Measurements from ENCODE around the gene LGALSL.

Gene LGALSL

GRCh38 chr2:64423303-64423702 is 30.7 kb upstream of the LGALSL start:
- no peak for TF ChIP-seq CTCF (conservative IDR thresholded peaks at IDR 0.05; ENCODE audit: low read depth, low read length)
- DNase-seq (ENCODE audit: low read depth), result no peak
- H3K4me3 ChIP-seq (ENCODE audit: low read length), result no peak overlapping the region

DNA sequence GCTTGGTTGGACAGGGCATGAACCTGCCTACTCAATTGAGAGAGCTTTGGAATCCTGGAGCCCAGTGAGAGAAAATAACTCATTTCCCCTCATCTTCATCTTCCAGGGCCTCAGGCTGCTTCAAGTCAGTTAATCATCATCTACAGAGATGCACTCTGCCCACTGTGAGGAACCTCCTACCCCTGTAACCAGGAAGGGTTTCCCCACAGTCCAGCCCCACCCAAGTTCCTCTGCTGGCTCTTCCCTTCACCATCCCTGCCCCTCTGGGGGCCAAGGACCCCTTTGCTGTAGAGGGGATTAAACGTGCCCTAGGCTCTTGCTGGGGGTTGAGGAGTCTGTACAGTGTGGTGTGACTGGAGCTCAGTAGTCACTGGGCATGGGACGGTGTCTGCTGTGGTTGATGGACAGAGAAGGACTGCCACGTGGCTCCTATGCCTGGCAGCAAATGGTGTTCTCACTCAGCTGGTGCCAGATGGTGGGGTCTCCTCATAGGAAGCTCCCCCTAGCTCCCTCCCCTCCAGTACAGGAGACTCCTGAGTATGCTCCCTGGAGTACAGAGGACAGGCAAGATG is 29.5 kb upstream of the LGALSL start:
- DNase-seq (ENCODE audit: low read depth), result no peak
- no peak for TF ChIP-seq CTCF (conservative IDR thresholded peaks at IDR 0.05; ENCODE audit: low read depth, low read length)
- H3K4me3 ChIP-seq (ENCODE audit: low read length), result no peak overlapping the region

DNA sequence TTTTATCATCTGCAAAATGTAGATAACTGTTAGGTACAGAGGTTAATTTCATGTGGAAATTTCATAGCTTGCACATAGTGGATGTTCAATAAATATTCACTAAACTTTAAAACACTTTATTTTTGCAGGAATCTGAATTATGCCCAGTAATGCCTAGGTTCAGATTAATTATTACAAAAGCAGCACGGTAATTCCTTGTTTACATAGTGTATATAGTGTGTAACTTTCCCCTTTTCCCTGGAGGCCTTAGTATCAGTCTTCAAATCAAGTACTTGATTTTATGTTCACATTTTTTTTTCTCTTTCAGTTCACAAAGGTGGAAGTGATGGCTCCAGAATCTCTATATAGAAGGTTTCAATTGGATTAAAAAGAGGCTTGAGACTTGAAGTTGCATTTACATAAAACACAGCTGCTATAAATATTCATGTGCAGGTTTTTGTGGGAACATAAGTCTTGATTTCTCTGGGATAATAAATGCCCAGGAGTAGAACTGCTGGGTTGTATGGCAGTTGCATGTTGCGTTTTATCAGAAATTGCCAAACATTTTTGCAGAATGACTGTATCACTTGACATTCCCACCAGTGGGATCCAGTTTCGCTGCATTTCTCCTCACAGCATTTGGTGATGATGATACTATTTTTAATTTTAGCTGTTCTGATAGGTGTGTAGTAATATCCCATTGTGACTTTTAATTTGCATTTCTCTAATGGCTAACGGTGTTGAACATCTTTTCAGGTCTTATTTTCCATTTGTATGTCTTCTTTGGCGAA is 27.6 kb upstream of the LGALSL start:
- no peak for TF ChIP-seq CTCF (conservative IDR thresholded peaks at IDR 0.05; ENCODE audit: low read depth, low read length)
- no peak overlapping the region for H3K4me3 ChIP-seq (ENCODE audit: low read length)
- no peak for DNase-seq (ENCODE audit: low read depth)

DNA sequence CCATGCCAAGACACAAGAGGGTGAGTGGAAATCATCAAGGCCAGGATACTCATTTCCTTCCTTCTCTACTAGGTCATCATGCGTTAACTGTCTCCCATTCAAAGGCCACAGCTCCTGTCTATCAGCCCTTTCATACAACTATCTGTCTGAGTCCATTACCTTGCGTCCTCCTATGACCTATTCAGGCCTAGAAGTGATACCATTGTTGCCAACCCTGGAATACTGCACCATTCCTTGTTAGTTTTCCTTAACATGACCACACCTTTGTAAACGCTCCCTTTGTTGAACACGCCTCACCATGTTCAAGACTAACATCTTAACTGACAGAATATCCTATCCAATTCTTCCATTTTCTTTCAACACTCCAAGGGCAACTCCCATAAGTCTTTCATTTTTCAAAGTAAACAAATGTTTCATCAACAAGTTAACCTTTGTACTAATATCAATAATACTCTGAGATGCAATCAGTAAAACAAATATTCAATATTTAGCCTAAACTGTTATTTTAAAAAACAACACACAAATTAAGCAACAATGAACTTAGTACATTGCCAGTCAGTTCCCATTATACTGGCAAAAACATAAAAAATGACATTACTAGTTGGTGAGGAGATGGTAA is 19.8 kb upstream of the LGALSL start:
- TF ChIP-seq CTCF (conservative IDR thresholded peaks at IDR 0.05; ENCODE audit: low read depth, low read length), result no peak
- no peak for DNase-seq (ENCODE audit: low read depth)
- no peak overlapping the region for H3K4me3 ChIP-seq (ENCODE audit: low read length)

GRCh38 chr2:64437883-64438282 is 16.1 kb upstream of the LGALSL start:
- no peak overlapping the region for H3K4me3 ChIP-seq (ENCODE audit: low read length)
- no peak for DNase-seq (ENCODE audit: low read depth)
- TF ChIP-seq CTCF (conservative IDR thresholded peaks at IDR 0.05; ENCODE audit: low read depth, low read length), result no peak

DNA sequence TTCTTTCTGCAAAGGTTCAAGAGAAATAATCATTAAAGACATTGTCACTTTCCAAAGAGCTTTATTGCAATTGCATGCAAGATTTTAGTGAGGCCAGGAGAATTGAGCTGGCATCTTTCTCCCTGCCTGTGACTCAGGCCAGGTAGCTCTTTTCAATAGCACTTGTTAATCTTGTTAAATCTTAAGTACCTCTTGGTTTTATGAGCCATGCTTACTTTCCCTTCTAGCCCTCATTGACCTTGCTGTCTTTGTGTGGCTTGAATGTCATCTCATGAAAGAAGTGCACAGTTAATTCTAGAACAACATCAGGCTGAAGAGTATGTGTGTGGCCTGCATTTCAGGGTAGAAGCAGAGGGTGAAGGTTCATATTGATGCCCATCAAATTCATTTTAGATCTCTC is 14.8 kb upstream of the LGALSL start:
- no peak for DNase-seq (ENCODE audit: low read depth)
- no peak for TF ChIP-seq CTCF (conservative IDR thresholded peaks at IDR 0.05; ENCODE audit: low read depth, low read length)
- H3K4me3 ChIP-seq (ENCODE audit: low read length), result no peak overlapping the region

DNA sequence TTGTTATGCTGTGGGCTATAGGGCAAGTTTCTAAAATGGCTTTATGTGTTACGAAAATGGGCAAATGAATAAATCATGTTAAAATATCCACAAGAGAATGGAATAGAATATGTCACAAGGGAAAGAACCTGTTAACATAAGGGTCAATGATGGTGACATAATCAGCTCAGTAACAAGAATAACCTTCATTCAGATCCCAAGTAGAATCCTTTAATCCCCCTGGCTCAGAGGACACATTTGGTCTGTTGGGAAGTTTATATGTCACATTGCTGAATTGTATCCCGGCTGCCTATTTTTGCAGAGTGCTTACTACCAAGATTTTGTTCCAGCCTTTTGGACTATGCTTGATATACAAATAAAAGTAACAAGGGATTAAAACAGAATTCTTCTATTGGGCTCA is 13.1 kb upstream of the LGALSL start:
- no peak for DNase-seq (ENCODE audit: low read depth)
- no peak for TF ChIP-seq CTCF (conservative IDR thresholded peaks at IDR 0.05; ENCODE audit: low read depth, low read length)
- no peak overlapping the region for H3K4me3 ChIP-seq (ENCODE audit: low read length)
